SKM-1 treated with dmso at 0.1 percent for 144 hours (cell line): Measurements from ENCODE around the gene DNASE2.

ENCODE experiments used
- DNase-seq: peaks from one replicate; lab custom pipeline; 2025; ENCODE audit not compliant: unreplicated experiment; lab: John Stamatoyannopoulos, UW

The DNASE2 gene

GRCh38 chr19:12836529-12836863, 44.8 kb downstream of the DNASE2 start:
- no peak for DNase-seq

- no peak for DNase-seq
Measured at GRCh38 chr19:12834976-12835757, 46.1 kb downstream of the DNASE2 start.

GRCh38 chr19:12834566-12834943, 46.7 kb downstream of the DNASE2 start, which contains the start of gene RTBDN:
RTBDN (minus strand) TSS chr19:12834579; CDS start chr19:12829979, 4,600 bp downstream.
- no peak for DNase-seq

GRCh38 chr19:12833738-12834565, 47.3 kb downstream of the DNASE2 start:
- DNase-seq = no peak

GRCh38 chr19:12833418-12833737, 47.9 kb downstream of the DNASE2 start:
- DNase-seq = no peak

GRCh38 chr19:12828494-12828893, 52.8 kb downstream of the DNASE2 start:
- no peak for DNase-seq

GRCh38 chr19:12825254-12826131, 55.8 kb downstream of the DNASE2 start:
- peak; percentile 21 for DNase-seq
